ENCODE results near the gene SSH2. TPM values are rescaled to one million over a fixed set of nuclear protein-coding genes. Genes with fewer than 3 reads are reported as not detected.
"Not testable (repeated sequence)": the region's sequence is repeated elsewhere in the genome, so short reads cannot be mapped to it uniquely, and the experiment has no call there.

The SSH2 gene
- total RNA-seq, 1 donor, result 13.0 TPM

- no peak for TF ChIP-seq CTCF (IDR thresholded peaks at IDR 0.05; ENCODE audit: extremely low read depth, low read depth, low read length)
- H3K27ac ChIP-seq (ENCODE audit: low read depth, low read length), result no peak overlapping the region
- H3K27me3 ChIP-seq (ENCODE audit: insufficient read depth, low read length), result no peaks in the 10 kb centered on the region
- H2AFZ ChIP-seq (ENCODE audit: low read length), result no peak overlapping the region
- no peaks in the 10 kb centered on the region for H3K9me3 ChIP-seq (ENCODE audit: low read depth, low read length)
- H3K36me3 ChIP-seq (ENCODE audit: insufficient read depth, low read length), result no peaks in the 10 kb centered on the region
- H3K79me2 ChIP-seq (ENCODE audit: insufficient read depth, low read length), result peaks cover 5% of the 10 kb centered on the region
- no peak overlapping the region for H3K4me3 ChIP-seq (ENCODE audit: insufficient read depth, low read length)
- no peak for DNase-seq (ENCODE audit: insufficient read length, low spot score, missing footprints)
- no peaks in the 10 kb centered on the region for H3K4me1 ChIP-seq (ENCODE audit: insufficient read depth, low read length)
- no peak overlapping the region for H3K4me2 ChIP-seq (ENCODE audit: insufficient read depth, low read length)
- H4K20me1 ChIP-seq (ENCODE audit: insufficient read depth, low read length), result no peaks in the 10 kb centered on the region
These were observed 65.4 kb downstream of the SSH2 start for GRCh38 chr17:29864615-29865014.

GRCh38 chr17:29864123-29864522 lies 65.9 kb downstream of the SSH2 start:
- H3K4me2 ChIP-seq (ENCODE audit: insufficient read depth, low read length); H2AFZ ChIP-seq (ENCODE audit: low read length); H3K27ac ChIP-seq (ENCODE audit: low read depth, low read length); DNase-seq (ENCODE audit: insufficient read length, low spot score, missing footprints); H3K36me3 ChIP-seq (ENCODE audit: insufficient read depth, low read length); H3K9me3 ChIP-seq (ENCODE audit: low read depth, low read length); H3K79me2 ChIP-seq (ENCODE audit: insufficient read depth, low read length); H3K4me1 ChIP-seq (ENCODE audit: insufficient read depth, low read length); H3K4me3 ChIP-seq (ENCODE audit: insufficient read depth, low read length); H3K27me3 ChIP-seq (ENCODE audit: insufficient read depth, low read length); H4K20me1 ChIP-seq (ENCODE audit: insufficient read depth, low read length): not testable (repeated sequence)

GRCh38 chr17:29862951-29863350 lies 67.1 kb downstream of the SSH2 start:
- Histone ChIP-seq H3K4me3 (ENCODE audit: insufficient read depth, low read length) (no peak overlapping the region), H2AFZ (ENCODE audit: low read length) (no peak overlapping the region), H4K20me1 (ENCODE audit: insufficient read depth, low read length) (no peaks in the 10 kb centered on the region), H3K27ac (ENCODE audit: low read depth, low read length) (no peak overlapping the region), H3K79me2 (ENCODE audit: insufficient read depth, low read length) (no peaks in the 10 kb centered on the region), H3K9me3 (ENCODE audit: low read depth, low read length) (no peaks in the 10 kb centered on the region), H3K4me1 (ENCODE audit: insufficient read depth, low read length) (no peaks in the 10 kb centered on the region), H3K36me3 (ENCODE audit: insufficient read depth, low read length) (no peaks in the 10 kb centered on the region), H3K4me2 (ENCODE audit: insufficient read depth, low read length) (no peak overlapping the region), H3K27me3 (ENCODE audit: insufficient read depth, low read length) (no peaks in the 10 kb centered on the region)
- DNase-seq (ENCODE audit: insufficient read length, low spot score, missing footprints), result no peak
- TF ChIP-seq CTCF (IDR thresholded peaks at IDR 0.05; ENCODE audit: extremely low read depth, low read depth, low read length), result no peak

- H3K27ac ChIP-seq (ENCODE audit: low read depth, low read length), result no peak overlapping the region
- no peaks in the 10 kb centered on the region for H3K4me1 ChIP-seq (ENCODE audit: insufficient read depth, low read length)
- no peak for TF ChIP-seq CTCF (IDR thresholded peaks at IDR 0.05; ENCODE audit: extremely low read depth, low read depth, low read length)
- no peaks in the 10 kb centered on the region for H4K20me1 ChIP-seq (ENCODE audit: insufficient read depth, low read length)
- no peak overlapping the region for H3K4me3 ChIP-seq (ENCODE audit: insufficient read depth, low read length)
- DNase-seq (ENCODE audit: insufficient read length, low spot score, missing footprints), result no peak
- peaks cover 4% of the 10 kb centered on the region for H3K79me2 ChIP-seq (ENCODE audit: insufficient read depth, low read length)
- H3K4me2 ChIP-seq (ENCODE audit: insufficient read depth, low read length), result no peak overlapping the region
- no peaks in the 10 kb centered on the region for H3K9me3 ChIP-seq (ENCODE audit: low read depth, low read length)
- no peaks in the 10 kb centered on the region for H3K36me3 ChIP-seq (ENCODE audit: insufficient read depth, low read length)
- no peaks in the 10 kb centered on the region for H3K27me3 ChIP-seq (ENCODE audit: insufficient read depth, low read length)
- H2AFZ ChIP-seq (ENCODE audit: low read length), result no peak overlapping the region
These were observed 67.9 kb downstream of the SSH2 start for GRCh38 chr17:29862127-29862526.

GRCh38 chr17:29859445-29859844 lies 70.6 kb downstream of the SSH2 start:
- not testable (repeated sequence) for H2AFZ ChIP-seq (ENCODE audit: low read length); H3K27ac ChIP-seq (ENCODE audit: low read depth, low read length); H3K79me2 ChIP-seq (ENCODE audit: insufficient read depth, low read length)

More at GRCh38 chr17:29859445-29859844, 70.6 kb downstream of the SSH2 start:
- H3K27me3 ChIP-seq (ENCODE audit: insufficient read depth, low read length); H3K4me3 ChIP-seq (ENCODE audit: insufficient read depth, low read length); H3K9me3 ChIP-seq (ENCODE audit: low read depth, low read length); H3K4me2 ChIP-seq (ENCODE audit: insufficient read depth, low read length); H3K36me3 ChIP-seq (ENCODE audit: insufficient read depth, low read length); DNase-seq (ENCODE audit: insufficient read length, low spot score, missing footprints); H3K4me1 ChIP-seq (ENCODE audit: insufficient read depth, low read length); H4K20me1 ChIP-seq (ENCODE audit: insufficient read depth, low read length): not testable (repeated sequence)

All from osteoblast (primary cell).